HEK293T (cell line): ENCODE results near the gene HMGXB4.

Source experiments
- CTCF ChIA-PET: fragments of 350-600 bp; formaldehyde crosslinking; extraction: SDS; loops from one replicate; lab custom pipeline; 2021; ENCODE audit warnings: antibody characterized with exemption, inconsistent platforms; lab: Yijun Ruan, JAX
- POLR2A ChIA-PET: fragments of 350-600 bp; formaldehyde crosslinking; extraction: SDS; loops from one replicate; lab custom pipeline; 2020; ENCODE audit warnings: antibody characterized with exemption, inconsistent platforms; lab: Yijun Ruan, JAX
- DNase-seq: peaks from one replicate; pipeline ENCODE4 v3.0.0; 2012; ENCODE audit warnings: mixed read lengths; ENCODE audit errors: extremely low spot score
- ARNT ChIP-seq: fragments of 450-650 bp; IDR thresholded peaks from 2 replicates; pipeline ENCODE4 v1.6.1; 2017; ENCODE audit warnings: mild to moderate bottlenecking
- BHLHE40 ChIP-seq: fragments of 450-650 bp; IDR thresholded peaks from 2 replicates; pipeline ENCODE4 v1.6.1; 2016; ENCODE audit warnings: mild to moderate bottlenecking, moderate library complexity, borderline replicate concordance
- CTBP1 ChIP-seq: fragments of 450-650 bp; IDR thresholded peaks from 2 replicates; pipeline ENCODE4 v1.6.1; 2016; ENCODE audit warnings: borderline replicate concordance
- ELF4 ChIP-seq: fragments of 450-650 bp; IDR thresholded peaks from 2 replicates; pipeline ENCODE4 v1.6.1; 2017; ENCODE audit warnings: antibody characterized with exemption
- FOXA1 ChIP-seq: fragments of 450-650 bp; IDR thresholded peaks from 2 replicates; pipeline ENCODE4 v1.6.1; 2016; ENCODE audit warnings: mild to moderate bottlenecking
- FOXK2 ChIP-seq: fragments of 450-650 bp; IDR thresholded peaks from 2 replicates; pipeline ENCODE4 v1.6.1; 2016; ENCODE audit warnings: mild to moderate bottlenecking
- FOXM1 ChIP-seq: fragments of 450-650 bp; IDR thresholded peaks from 2 replicates; pipeline ENCODE4 v1.6.1; 2017; ENCODE audit warnings: mild to moderate bottlenecking, borderline replicate concordance
- HDGF ChIP-seq: fragments of 450-650 bp; IDR thresholded peaks from 2 replicates; pipeline ENCODE4 v1.6.1; 2017; ENCODE audit warnings: antibody characterized with exemption, borderline replicate concordance
- L3MBTL2 ChIP-seq: fragments of 450-650 bp; conservative IDR thresholded peaks from 2 replicates; pipeline ENCODE4 v1.6.1; 2016; ENCODE audit warnings: mild to moderate bottlenecking
- LEF1 ChIP-seq: fragments of 450-650 bp; IDR thresholded peaks from 2 replicates; pipeline ENCODE4 v1.6.1; 2017; ENCODE audit warnings: mild to moderate bottlenecking, borderline replicate concordance
- NFRKB ChIP-seq: fragments of 450-650 bp; IDR thresholded peaks from 2 replicates; pipeline ENCODE4 v1.6.1; 2016; ENCODE audit warnings: mild to moderate bottlenecking, moderate library complexity
- SP1 ChIP-seq: fragments of 450-650 bp; IDR thresholded peaks from 2 replicates; pipeline ENCODE4 v1.6.1; 2017
- SUZ12 ChIP-seq: fragments of 450-650 bp; IDR thresholded peaks from 2 replicates; pipeline ENCODE4 v1.6.1; 2016; ENCODE audit warnings: mild to moderate bottlenecking
- TARDBP ChIP-seq: fragments of 450-650 bp; IDR thresholded peaks from 2 replicates; pipeline ENCODE4 v1.6.1; 2016
- ZNF384 ChIP-seq: fragments of 450-650 bp; IDR thresholded peaks from 2 replicates; pipeline ENCODE4 v1.6.1; 2016
- TF ChIP-seq, protein P1 (sequence below): fragments of 450-650 bp; IDR thresholded peaks from 2 replicates; pipeline ENCODE4 v1.6.1; 2016

HMGXB4 gene

DNA sequence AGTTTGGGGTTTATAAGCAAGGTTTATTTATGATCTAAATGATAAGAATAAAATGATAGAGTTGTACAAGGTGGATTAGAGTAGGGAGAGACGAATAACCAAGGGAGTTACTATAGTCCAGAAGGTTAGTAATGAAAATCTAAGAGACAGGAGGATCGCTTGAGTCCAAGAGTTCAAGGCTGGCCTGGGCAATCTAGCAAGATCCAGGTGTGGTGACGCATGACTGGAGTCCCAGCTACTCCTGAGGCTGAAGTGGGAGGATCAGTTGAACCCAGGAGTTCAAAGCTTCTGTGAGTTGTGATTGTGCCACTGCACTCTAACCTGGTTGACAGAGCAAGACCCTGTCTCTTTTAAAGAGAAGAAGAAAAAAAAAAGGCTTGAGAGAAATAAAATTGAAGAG, 12.3 kb downstream of the HMGXB4 start:
- ChIA-PET POLR2A (interaction anchor here (3.4 kb wide), 1 partner anchor 12 kb away, joined by 14 read pairs; the partner anchor contains the start of gene HMGXB4), CTCF (interaction anchor here (0.8 kb wide), 1 partner anchor 14 kb away, joined by 3 read pairs; no protein-coding TSS in a partner anchor)
- DNase-seq: no peak
- TF ChIP-seq LEF1: no peak
- TF ChIP-seq NFRKB: no peak
- no peak for TF ChIP-seq TARDBP
- no peak for TF ChIP-seq ZNF384
- TF ChIP-seq ARNT: no peak
- TF ChIP-seq FOXM1: no peak
- no peak for TF ChIP-seq HDGF
- TF ChIP-seq ELF4: no peak
- no peak for TF ChIP-seq FOXA1
- TF ChIP-seq BHLHE40: no peak
- no peak for TF ChIP-seq FOXK2
- TF ChIP-seq SP1: no peak
- TF ChIP-seq CTBP1: no peak

DNA sequence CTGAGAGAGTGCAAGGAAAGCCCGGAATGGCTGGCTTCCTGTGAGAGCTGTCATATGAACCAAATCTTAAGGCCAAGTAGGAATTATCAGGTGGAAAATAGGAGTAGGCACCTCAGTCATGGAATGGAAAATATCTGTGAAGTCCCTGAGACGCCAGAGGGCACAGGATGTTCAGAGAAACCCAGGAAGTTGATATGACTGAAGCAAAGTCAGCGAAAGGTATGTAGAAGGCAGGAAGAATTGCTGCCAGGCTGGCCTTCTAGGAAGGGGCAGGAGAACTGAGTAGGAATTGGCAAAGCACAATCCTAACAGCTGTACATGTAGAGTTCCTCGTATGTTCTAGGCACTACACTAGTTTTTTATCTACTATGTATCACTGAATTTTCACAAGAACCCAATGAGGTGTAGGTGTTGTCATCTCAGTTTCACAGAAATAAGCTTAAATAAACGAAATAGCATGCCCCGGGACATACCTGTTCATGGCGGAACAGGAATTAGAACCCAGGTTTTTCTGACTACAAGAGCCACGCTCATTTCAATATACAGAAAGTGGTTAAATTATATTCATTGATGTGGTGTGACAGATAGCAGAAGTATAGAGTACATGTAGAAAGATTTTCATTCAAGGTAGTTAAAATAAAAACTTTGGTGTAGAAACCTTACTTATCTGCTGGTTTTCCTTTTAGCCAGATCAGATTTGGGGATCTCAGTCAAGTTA, 17.0 kb downstream of the HMGXB4 start:
- CTCF ChIA-PET: no interaction called here
- DNase-seq: no peak
- TF ChIP-seq FOXM1: no peak
- TF ChIP-seq LEF1: no peak
- no peak for TF ChIP-seq CTBP1
- no peak for TF ChIP-seq ARNT
- POLR2A ChIA-PET: interaction anchor here (1.3 kb wide), 1 partner anchor 16 kb away, joined by 4 read pairs; no protein-coding TSS in a partner anchor

DNA sequence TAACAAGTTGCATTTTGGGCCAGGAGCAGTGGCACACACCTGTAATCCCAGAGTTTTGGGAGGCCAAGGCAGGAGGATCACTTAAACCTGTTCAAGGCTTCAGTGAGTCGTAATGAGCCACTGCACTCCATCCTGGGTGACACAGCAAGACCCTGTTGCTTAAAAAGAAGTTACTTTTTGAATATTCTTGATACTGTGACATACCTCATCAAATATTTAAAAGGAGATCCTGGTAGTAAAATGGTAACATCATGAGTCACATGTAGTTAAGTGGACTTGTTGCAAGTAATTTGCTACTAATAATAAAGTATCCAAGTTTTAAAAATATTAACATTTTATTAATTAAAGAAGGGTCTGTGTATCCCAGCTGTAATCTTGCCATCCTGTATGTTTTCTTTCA, 18.3 kb downstream of the HMGXB4 start:
- ChIA-PET POLR2A (no interaction called here), CTCF (interaction anchor here (0.6 kb wide), 1 partner anchor 214 kb away, joined by 3 read pairs; no protein-coding TSS in a partner anchor)
- no peak for DNase-seq
- TF ChIP-seq HDGF: no peak
- TF ChIP-seq FOXM1: no peak
- TF ChIP-seq FOXA1: no peak
- TF ChIP-seq NFRKB: no peak
- TF ChIP-seq, protein P1, sequence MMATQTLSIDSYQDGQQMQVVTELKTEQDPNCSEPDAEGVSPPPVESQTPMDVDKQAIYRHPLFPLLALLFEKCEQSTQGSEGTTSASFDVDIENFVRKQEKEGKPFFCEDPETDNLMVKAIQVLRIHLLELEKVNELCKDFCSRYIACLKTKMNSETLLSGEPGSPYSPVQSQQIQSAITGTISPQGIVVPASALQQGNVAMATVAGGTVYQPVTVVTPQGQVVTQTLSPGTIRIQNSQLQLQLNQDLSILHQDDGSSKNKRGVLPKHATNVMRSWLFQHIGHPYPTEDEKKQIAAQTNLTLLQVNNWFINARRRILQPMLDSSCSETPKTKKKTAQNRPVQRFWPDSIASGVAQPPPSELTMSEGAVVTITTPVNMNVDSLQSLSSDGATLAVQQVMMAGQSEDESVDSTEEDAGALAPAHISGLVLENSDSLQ: no peak
- no peak for TF ChIP-seq ZNF384
- no peak for TF ChIP-seq BHLHE40
- no peak for TF ChIP-seq SUZ12
- no peak for TF ChIP-seq TARDBP
- no peak for TF ChIP-seq ARNT
- no peak for TF ChIP-seq LEF1
- no peak for TF ChIP-seq ELF4
- TF ChIP-seq SP1: no peak
- no peak for TF ChIP-seq L3MBTL2
- no peak for TF ChIP-seq FOXK2
- TF ChIP-seq CTBP1: no peak

DNA sequence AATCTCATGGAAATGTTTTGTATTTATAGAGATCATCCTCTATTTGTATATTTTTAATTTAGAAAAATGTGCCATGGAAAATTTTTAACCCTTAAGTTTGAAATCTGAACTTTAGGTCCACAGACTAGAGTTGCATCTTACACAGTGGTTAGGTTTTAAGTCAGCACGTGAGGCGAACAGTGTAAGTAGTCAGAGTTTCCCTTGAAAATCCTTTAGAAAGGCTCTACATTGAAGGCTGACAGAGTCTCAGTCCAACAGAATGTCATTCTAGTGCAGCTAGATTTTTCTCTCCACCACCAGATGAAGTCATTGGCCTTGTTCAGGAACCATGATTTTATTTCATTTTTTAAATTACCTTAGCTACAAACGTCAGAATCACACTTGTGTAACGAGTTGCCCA, 18.7 kb downstream of the HMGXB4 start:
- no peak for DNase-seq
- TF ChIP-seq FOXA1 (no peak), ELF4 (no peak), SP1 (no peak), ZNF384 (no peak), L3MBTL2 (no peak), TARDBP (no peak), ARNT (no peak), LEF1 (no peak), BHLHE40 (no peak), CTBP1 (no peak), NFRKB (no peak), FOXM1 (no peak), SUZ12 (no peak), HDGF (no peak), FOXK2 (no peak)
- TF ChIP-seq, protein P1: no peak

DNA sequence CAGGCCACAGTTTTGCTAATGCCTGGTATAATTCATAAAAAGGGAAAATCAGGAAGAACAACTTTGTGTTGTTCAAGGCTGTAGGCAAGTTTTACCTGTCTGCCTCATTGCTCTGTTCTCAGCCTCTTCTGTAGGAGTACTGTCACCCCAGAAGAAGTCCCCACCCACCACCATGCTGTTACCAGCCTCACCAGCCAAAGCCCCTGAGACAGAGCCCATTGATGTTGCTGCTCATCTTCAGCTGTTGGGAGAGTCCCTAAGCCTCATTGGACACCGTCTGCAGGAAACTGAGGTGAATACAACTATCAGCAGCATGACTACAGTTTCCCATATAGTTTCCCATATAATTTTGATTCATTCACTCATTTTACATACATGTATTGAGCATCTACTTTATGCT, 30.8 kb downstream of the HMGXB4 start:
- ChIA-PET CTCF (no interaction called here), POLR2A (no interaction called here)
- no peak for TF ChIP-seq SP1
- no peak for DNase-seq

More for the DNA sequence above, 18.7 kb downstream of the HMGXB4 start:
- ChIA-PET CTCF (interaction anchor here (0.6 kb wide), 1 partner anchor 215 kb away, joined by 3 read pairs; no protein-coding TSS in a partner anchor), POLR2A (no interaction called here)

DNA sequence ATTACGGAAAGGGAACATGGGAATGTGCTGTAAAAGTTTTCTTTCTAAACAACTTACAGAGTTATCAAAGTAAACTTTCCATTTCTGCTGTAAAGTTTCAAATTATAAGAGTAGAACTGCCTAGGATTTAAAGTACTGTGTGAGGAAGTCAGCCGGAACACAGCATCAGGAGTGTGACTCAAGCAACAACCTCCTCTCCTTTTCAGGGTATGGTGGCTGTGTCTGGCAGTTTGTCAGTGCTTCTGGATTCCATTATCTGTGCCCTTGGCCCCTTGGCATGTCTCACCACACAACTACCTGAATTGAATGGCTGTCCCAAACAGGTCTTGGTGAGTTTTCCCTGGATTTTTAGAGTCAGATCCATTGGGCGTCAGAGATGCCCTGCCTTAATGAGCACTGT, 35.5 kb downstream of the HMGXB4 start:
- TF ChIP-seq SUZ12 (no peak), ELF4 (no peak), ARNT (no peak), FOXA1 (no peak), LEF1 (no peak), BHLHE40 (no peak)
- POLR2A ChIA-PET: no interaction called here
- no peak for DNase-seq
- CTCF ChIA-PET: no interaction called here

DNA sequence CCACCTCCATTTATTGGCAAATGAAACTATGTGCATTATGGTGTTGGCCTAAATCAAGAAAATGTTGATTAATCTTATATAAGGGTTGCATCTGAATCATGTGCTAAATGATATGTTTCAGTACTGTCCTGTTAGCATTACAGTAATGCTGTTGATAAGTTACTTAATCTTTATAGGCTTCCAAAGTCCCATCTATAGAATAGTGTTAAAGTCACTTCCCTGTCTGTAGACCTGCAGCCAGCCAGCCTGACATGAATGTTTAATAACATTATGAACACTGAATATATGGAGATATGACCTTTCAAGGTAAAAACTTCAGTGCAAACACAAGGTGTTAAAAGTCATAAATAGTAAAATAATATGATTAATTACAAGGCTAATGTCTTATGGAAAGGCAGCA, 38.8 kb downstream of the HMGXB4 start:
- CTCF ChIA-PET: no interaction called here
- DNase-seq: no peak
- TF ChIP-seq ELF4 (no peak), ARNT (no peak), NFRKB (no peak), FOXK2 (no peak)
- POLR2A ChIA-PET: no interaction called here
